A549 (cell line): Measurements from ENCODE around the gene SERTAD1. TPM values are rescaled to one million over a fixed set of nuclear protein-coding genes. Genes with fewer than 3 reads are reported as not detected.

ENCODE experiments used
- ATAC-seq, 2 experiments: fragments of 200-7000 bp in 1 of 2; fragments of >200 bp in 1 of 2; cut with Nextera tagmentation in 1 of 2; cut with Tn5 transposase in 1 of 2; 3 replicates each; pipeline versions ENCODE4 v1.8.0 to v1.9.1; 2018 to 2020; ENCODE audit warnings: mild to moderate bottlenecking in 1 of 2, moderate library complexity in 1 of 2
- CTCF ChIA-PET: fragments of 300-600 bp; sonication (Branson Sonifier 250); formaldehyde crosslinking; extraction: SDS; loops from one replicate; lab custom pipeline; 2021; ENCODE audit warnings: antibody characterized with exemption, inconsistent platforms; lab: Yijun Ruan, JAX
- POLR2A ChIA-PET: fragments of 350-600 bp; formaldehyde crosslinking; extraction: SDS; loops from one replicate; lab custom pipeline; 2021; ENCODE audit warnings: antibody characterized with exemption, inconsistent platforms; lab: Yijun Ruan, JAX
- DNase-seq, 2 experiments: peaks; one replicate each; pipeline versions ENCODE4 v3.0.0 to v3.0.0-alpha.2; 2011 to 2016; ENCODE audit warnings: low read depth in 1 of 2, low spot score in 1 of 2
- FAIRE-seq: peaks from 2 replicates; lab custom pipeline; 2011; peaks lifted over from hg19 to GRCh38; lab: Jason Lieb, UNC
- H3K27ac ChIP-seq, 2 experiments: fragments of >200 bp; sonication (Bioruptor Twin); formaldehyde crosslinking; 3 replicates each; pipeline ENCODE4 v1.5.1; 2016 to 2017
- H3K4me1 ChIP-seq: fragments of >200 bp; sonication (Bioruptor Twin); formaldehyde crosslinking; 3 replicates; pipeline ENCODE4 v1.6.1; 2016
- H3K4me2 ChIP-seq: fragments of >200 bp; sonication (Bioruptor Twin); formaldehyde crosslinking; 3 replicates; pipeline ENCODE4 v1.6.1; 2016
- H3K4me3 ChIP-seq: fragments of >200 bp; sonication (Bioruptor Twin); formaldehyde crosslinking; 3 replicates; pipeline ENCODE4 v1.5.1; 2016
- H3K9me3 ChIP-seq: fragments of >200 bp; sonication (Bioruptor Twin); formaldehyde crosslinking; 3 replicates; pipeline ENCODE4 v1.6.1; 2016
- BCL3 ChIP-seq: fragments of >200 bp; sonication (Bioruptor Twin); formaldehyde crosslinking; IDR thresholded peaks from 3 replicates; pipeline ENCODE4 v1.6.1; 2016
- CHD4 ChIP-seq: fragments of 200-600 bp; sonication (generic); IDR thresholded peaks from 2 replicates; pipeline ENCODE4 v1.6.1; 2016; ENCODE audit warnings: antibody characterized with exemption, mild to moderate bottlenecking, borderline replicate concordance
- EHMT2 ChIP-seq: fragments of 200-600 bp; sonication (generic); IDR thresholded peaks from 2 replicates; pipeline ENCODE4 v1.6.1; 2016; ENCODE audit warnings: antibody characterized with exemption, low read depth, mild to moderate bottlenecking, moderate library complexity
- EP300 ChIP-seq, 2 experiments: fragments of >200 bp; sonication (Bioruptor Twin); formaldehyde crosslinking; IDR thresholded peaks; 2 replicates in 1 of 2; 3 replicates in 1 of 2; pipeline ENCODE4 v1.6.1; 2016 to 2017
- ESRRA ChIP-seq: fragments of 150-350 bp; IDR thresholded peaks from 2 replicates; pipeline ENCODE4 v1.6.1; 2014; ENCODE audit warnings: mild to moderate bottlenecking, low read length, borderline replicate concordance
- FOSB ChIP-seq: fragments of 250-450 bp; sonication (Bioruptor Pico); IDR thresholded peaks from 2 replicates; pipeline ENCODE4 v1.5.0; 2020; ENCODE audit warnings: mild to moderate bottlenecking, moderate library complexity
- FOSL2 ChIP-seq, 2 experiments: fragments of 450-650 bp in 1 of 2; fragments of >200 bp in 1 of 2; sonication (Bioruptor Twin) in 1 of 2; formaldehyde crosslinking; IDR thresholded peaks; 2 replicates each; pipeline versions ENCODE4 v1.5.0 to v1.6.1; 2016 to 2020; ENCODE audit warnings: mild to moderate bottlenecking in 1 of 2, moderate library complexity in 1 of 2
- MAZ ChIP-seq: fragments of 150-350 bp; IDR thresholded peaks from 2 replicates; pipeline ENCODE4 v1.6.1; 2014; ENCODE audit warnings: antibody characterized with exemption, low read depth, low read length, borderline replicate concordance
- NR3C1 ChIP-seq: fragments of >200 bp; sonication (Bioruptor Twin); formaldehyde crosslinking; IDR thresholded peaks from 3 replicates; pipeline ENCODE4 v1.6.1; 2017
- POLR2A ChIP-seq: IDR thresholded peaks from 2 replicates; pipeline ENCODE4 v1.6.1; 2012; ENCODE audit warnings: mild to moderate bottlenecking, low read length
- RAD21 ChIP-seq, 2 experiments: fragments of >200 bp in 1 of 2; sonication (Bioruptor Twin) in 1 of 2; formaldehyde crosslinking in 1 of 2; IDR thresholded peaks in 1 of 2; conservative IDR thresholded peaks in 1 of 2; 2 replicates in 1 of 2; 3 replicates in 1 of 2; pipeline ENCODE4 v1.6.1; 2012 to 2018; ENCODE audit warnings: inconsistent platforms in 1 of 2
- RARB ChIP-seq: fragments of 250-450 bp; sonication (Bioruptor Pico); IDR thresholded peaks from 2 replicates; pipeline ENCODE4 v1.8.0; 2021; ENCODE audit warnings: mild to moderate bottlenecking, moderate library complexity
- REST ChIP-seq: fragments of 200-600 bp; sonication (generic); IDR thresholded peaks from 2 replicates; pipeline ENCODE4 v1.6.1; 2016; ENCODE audit warnings: antibody characterized with exemption, mild to moderate bottlenecking, moderate library complexity
- RFX5 ChIP-seq: fragments of 450-650 bp; IDR thresholded peaks from 2 replicates; pipeline ENCODE4 v1.7.1; 2014; ENCODE audit warnings: antibody characterized with exemption, mild to moderate bottlenecking, moderate library complexity
- SMC3 ChIP-seq: fragments of >200 bp; sonication (Bioruptor Twin); formaldehyde crosslinking; IDR thresholded peaks from 3 replicates; pipeline ENCODE4 v1.6.1; 2018; ENCODE audit warnings: inconsistent platforms
- TFCP2L1 ChIP-seq: fragments of 250-450 bp; sonication (Bioruptor Pico); IDR thresholded peaks from 2 replicates; pipeline ENCODE4 v1.5.0; 2021; ENCODE audit warnings: mild to moderate bottlenecking
- TP53 ChIP-seq: fragments of 250-450 bp; sonication (Bioruptor Pico); IDR thresholded peaks from 2 replicates; pipeline ENCODE4 v1.5.0; 2021; ENCODE audit warnings: mild to moderate bottlenecking, moderate library complexity
- ZFP36 ChIP-seq: fragments of 450-650 bp; IDR thresholded peaks from 2 replicates; pipeline ENCODE4 v1.6.1; 2014; ENCODE audit warnings: borderline replicate concordance; ENCODE audit not compliant: partially characterized antibody
- ZNF302 ChIP-seq: fragments of 250-450 bp; sonication (Bioruptor Pico); IDR thresholded peaks from 2 replicates; pipeline ENCODE4 v1.9.0; 2021; ENCODE audit warnings: inconsistent platforms, mild to moderate bottlenecking, moderate library complexity
- WGBS: methylation state at CpG from one replicate; pipeline ENCODE4 v1.1.6; 2017; ENCODE audit errors: missing lambda C conversion rate; 5-methylcytosine and 5-hydroxymethylcytosine counted together
- polyA plus RNA-seq, 4 experiments: library from polyadenylated mRNA; depleted of rRNA in 3 of 4; stranded (reverse); fragments of >200 nt; fragmentation: RNase III in 1 of 4; extraction: RNeasy Plus Mini Kit Qiagen cat#74134 plus additional on column Dnase treatment in 1 of 4; gene quantifications; 2 replicates in 3 of 4; 3 replicates in 1 of 4; pipeline ENCODE4 v1.2.3, GENCODE V29; 2011 to 2017
- TF ChIP-seq, protein P1 (sequence below): fragments of >200 bp; sonication (Bioruptor Twin); formaldehyde crosslinking; IDR thresholded peaks from 3 replicates; pipeline ENCODE4 v1.5.1; 2016
- TF ChIP-seq, protein P2 (sequence below): IDR thresholded peaks from 2 replicates; pipeline ENCODE4 v1.6.1; 2012

SERTAD1 gene
- polyA plus RNA-seq, 2 of the 4 experiments (the other 2 are of a cell fraction), result 10.7 to 13.6 TPM

DNA sequence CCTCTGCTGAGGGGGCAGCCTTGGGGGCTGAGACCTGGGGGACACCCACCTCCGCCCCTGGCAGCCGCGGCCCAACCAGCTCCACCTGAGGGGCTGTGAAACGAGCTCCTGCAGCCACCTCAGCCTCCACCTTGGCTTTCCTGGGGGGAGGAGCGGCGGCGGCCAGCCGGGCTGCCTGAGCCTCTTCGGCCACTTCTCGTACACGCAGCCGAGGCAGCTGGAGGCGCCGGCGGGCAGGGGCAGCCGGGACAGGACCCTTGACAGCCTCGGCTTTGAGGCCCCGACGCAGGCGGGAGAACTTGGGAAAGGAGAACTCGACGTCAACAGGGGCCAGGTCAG lies 28.3 kb downstream of the SERTAD1 start:
- Histone ChIP-seq H3K9me3 (no peaks in the 10 kb centered on the region), H3K4me3 (no peak overlapping the region), H3K4me2 (no peak overlapping the region), H3K4me1 (no peaks in the 10 kb centered on the region), H3K27ac (no peak overlapping the region)
- POLR2A ChIA-PET, result no interaction called here
- TF ChIP-seq SMC3 (no peak), FOSB (no peak), EHMT2 (no peak), TP53 (CRISPR knock-in tag) (no peak), ZFP36 (no peak), RFX5 (no peak), MAZ (no peak), BCL3 (no peak)
- TF ChIP-seq, protein P1, sequence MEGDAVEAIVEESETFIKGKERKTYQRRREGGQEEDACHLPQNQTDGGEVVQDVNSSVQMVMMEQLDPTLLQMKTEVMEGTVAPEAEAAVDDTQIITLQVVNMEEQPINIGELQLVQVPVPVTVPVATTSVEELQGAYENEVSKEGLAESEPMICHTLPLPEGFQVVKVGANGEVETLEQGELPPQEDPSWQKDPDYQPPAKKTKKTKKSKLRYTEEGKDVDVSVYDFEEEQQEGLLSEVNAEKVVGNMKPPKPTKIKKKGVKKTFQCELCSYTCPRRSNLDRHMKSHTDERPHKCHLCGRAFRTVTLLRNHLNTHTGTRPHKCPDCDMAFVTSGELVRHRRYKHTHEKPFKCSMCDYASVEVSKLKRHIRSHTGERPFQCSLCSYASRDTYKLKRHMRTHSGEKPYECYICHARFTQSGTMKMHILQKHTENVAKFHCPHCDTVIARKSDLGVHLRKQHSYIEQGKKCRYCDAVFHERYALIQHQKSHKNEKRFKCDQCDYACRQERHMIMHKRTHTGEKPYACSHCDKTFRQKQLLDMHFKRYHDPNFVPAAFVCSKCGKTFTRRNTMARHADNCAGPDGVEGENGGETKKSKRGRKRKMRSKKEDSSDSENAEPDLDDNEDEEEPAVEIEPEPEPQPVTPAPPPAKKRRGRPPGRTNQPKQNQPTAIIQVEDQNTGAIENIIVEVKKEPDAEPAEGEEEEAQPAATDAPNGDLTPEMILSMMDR, result no peak
- TF ChIP-seq, protein P2, sequence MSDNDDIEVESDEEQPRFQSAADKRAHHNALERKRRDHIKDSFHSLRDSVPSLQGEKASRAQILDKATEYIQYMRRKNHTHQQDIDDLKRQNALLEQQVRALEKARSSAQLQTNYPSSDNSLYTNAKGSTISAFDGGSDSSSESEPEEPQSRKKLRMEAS, result no peak
- CTCF ChIA-PET, result interaction anchor here (0.9 to 4.3 kb wide), 8 partner anchors 14 to 237 kb away, joined by 3 to 35 read pairs (median 8); partner anchors contain the start of gene PRX
- ATAC-seq (no peak), DNase-seq (no peak), FAIRE-seq (no peak)
- 87% methylated on average over 22 of the region's 22 CpGs for WGBS

GRCh38 chr19:40396886-40397567 lies 28.8 kb downstream of the SERTAD1 start:
- DNase-seq, result no peak
- Histone ChIP-seq H3K27ac (no peak overlapping the region), H3K9me3 (no peaks in the 10 kb centered on the region)
- POLR2A ChIA-PET, result interaction anchor here (0.8 to 1.4 kb wide), 2 partner anchors 29 to 36 kb away, joined by 3 read pairs; partner anchors contain the start of gene SERTAD1
- TF ChIP-seq MAZ (no peak), TFCP2L1 (CRISPR knock-in tag) (no peak), ZNF302 (CRISPR knock-in tag) (no peak), POLR2A (no peak), FOSL2 (IDR thresholded peaks at IDR 0.05) (no peak), FOSL2 (CRISPR knock-in tag; IDR thresholded peaks at IDR 0.05) (no peak), RARB (CRISPR knock-in tag) (no peak), NR3C1 (no peak), CHD4 (no peak), EP300 (IDR thresholded peaks at IDR 0.05) (no peak), REST (no peak), TP53 (CRISPR knock-in tag) (no peak), RAD21 (conservative IDR thresholded peaks at IDR 0.05 in 1 of 2, IDR thresholded peaks at IDR 0.05 in 1 of 2) (no peak), ESRRA (no peak)
- TF ChIP-seq, all 56 proteins: peak for 0
- Histone ChIP-seq H3K4me2 (no peak overlapping the region), H3K4me1 (no peaks in the 10 kb centered on the region), H3K4me3 (no peak overlapping the region)
- WGBS, result 66% methylated on average over 20 of the region's 20 CpGs
- FAIRE-seq (no peak), ATAC-seq (no peak)
- CTCF ChIA-PET, result interaction anchor here (0.5 to 4.3 kb wide), 17 partner anchors 11 to 238 kb away, joined by 3 to 35 read pairs (median 4); partner anchors contain the start of genes PRX and SERTAD1
